HG03378 (cell line): ENCODE data around the gene TLE4.

Experiments
- ATAC-seq: cut with Tn5 transposase; IDR thresholded peaks from one replicate; pipeline ENCODE4 v1.9.1; 2021; ENCODE audit warnings: mild to moderate bottlenecking, moderate library complexity; ENCODE audit not compliant: unreplicated experiment

Gene TLE4

GRCh38 chr9:79660615-79661014 is 88.8 kb downstream of the TLE4 start:
- ATAC-seq, result no peak

- ATAC-seq, result no peak
Observed at GRCh38 chr9:79661279-79661678, 89.5 kb downstream of the TLE4 start.

- ATAC-seq, result no peak
Observed at GRCh38 chr9:79661886-79662536, 90.2 kb downstream of the TLE4 start.

- ATAC-seq, result no peak
Observed at GRCh38 chr9:79662537-79662956, 90.8 kb downstream of the TLE4 start.

GRCh38 chr9:79663300-79663699 is 91.5 kb downstream of the TLE4 start:
- ATAC-seq, result no peak

DNA sequence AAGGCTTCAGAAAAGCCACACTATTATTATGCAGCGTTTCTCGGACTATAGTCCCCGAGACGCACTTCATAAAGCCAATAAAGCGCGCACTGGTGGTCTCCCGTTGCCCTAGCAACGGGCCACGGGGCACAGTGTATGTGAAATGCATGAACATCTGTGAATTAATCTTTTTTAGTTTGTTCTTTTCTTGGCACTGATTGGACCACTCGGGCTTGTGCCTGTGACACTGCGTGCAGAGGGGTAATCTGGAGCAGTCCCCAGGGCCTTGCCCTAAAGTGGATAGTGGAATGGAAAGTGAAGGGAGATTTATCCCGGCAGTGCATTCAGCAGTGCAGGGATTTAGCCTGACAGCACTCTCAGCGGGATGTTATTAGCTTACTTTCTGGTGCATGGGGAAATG is 92.1 kb downstream of the TLE4 start:
- no peak for ATAC-seq

GRCh38 chr9:79664375-79664831 is 92.6 kb downstream of the TLE4 start:
- ATAC-seq, result no peak

DNA sequence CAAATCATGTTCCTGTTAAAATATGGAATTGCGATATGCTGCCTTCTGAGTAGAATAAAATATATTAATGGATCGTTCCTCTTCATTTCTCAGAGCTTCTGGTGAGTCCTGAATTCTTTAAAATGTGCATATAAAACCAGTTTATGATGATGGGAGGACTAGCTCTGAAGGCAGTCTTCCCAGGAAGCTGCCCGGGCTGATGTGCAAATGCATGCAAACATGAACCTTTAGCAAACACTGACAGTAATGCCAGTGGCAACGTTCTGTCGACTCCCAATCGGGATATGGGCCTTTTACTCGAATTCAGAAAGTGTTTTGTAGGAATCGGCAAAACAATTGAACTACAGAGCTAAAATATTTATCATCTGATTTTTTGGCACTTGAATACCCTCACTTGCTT is 93.6 kb downstream of the TLE4 start:
- no peak for ATAC-seq

DNA sequence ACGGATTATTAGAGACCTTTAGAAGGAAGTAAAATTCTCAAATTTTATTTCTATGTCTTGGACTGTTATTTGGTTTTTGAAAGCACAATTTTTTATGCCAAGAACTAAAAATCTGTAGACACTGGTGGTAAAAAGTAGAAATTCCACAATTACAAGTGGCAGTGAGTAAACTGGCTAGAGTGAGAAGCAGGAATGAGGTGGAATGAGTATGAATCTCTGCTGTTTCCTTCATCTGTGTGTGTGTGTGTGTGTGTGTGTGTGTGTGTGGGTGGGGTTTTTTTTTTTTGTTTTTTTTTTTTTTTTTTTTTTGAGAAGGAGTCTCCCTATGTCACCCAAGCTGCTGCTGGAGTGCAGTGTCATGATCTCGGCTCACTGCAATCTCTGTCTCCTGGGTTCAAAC is 94.2 kb downstream of the TLE4 start:
- no peak for ATAC-seq

- ATAC-seq, result no peak
Observed at GRCh38 chr9:79667120-79667519, 95.4 kb downstream of the TLE4 start.

- no peak for ATAC-seq
Observed at GRCh38 chr9:79667817-79668436, 96.2 kb downstream of the TLE4 start.

- ATAC-seq, result no peak
Observed at GRCh38 chr9:79668956-79669355, 97.2 kb downstream of the TLE4 start.

- no peak for ATAC-seq
Observed at GRCh38 chr9:79670269-79670961, 98.7 kb downstream of the TLE4 start.

DNA sequence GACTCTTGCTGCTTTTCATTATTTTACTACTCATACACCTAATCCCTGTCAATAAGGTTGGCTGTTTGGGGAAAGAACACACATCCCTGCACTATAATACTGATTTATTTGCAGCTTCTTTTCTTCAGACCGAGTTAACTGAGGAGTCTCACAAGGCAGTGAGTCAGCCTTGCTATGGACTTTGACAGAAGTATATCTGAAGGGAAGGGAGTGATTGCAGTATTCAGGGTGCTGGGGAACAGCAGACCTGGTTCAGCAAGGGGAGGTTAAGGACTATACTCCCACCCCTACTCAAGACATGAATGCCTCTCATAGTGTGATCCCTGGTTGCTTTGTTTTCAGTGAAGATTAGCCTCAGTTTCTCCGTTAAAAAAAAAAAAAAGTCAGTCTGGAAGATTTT is 99.8 kb downstream of the TLE4 start:
- ATAC-seq, result no peak

DNA sequence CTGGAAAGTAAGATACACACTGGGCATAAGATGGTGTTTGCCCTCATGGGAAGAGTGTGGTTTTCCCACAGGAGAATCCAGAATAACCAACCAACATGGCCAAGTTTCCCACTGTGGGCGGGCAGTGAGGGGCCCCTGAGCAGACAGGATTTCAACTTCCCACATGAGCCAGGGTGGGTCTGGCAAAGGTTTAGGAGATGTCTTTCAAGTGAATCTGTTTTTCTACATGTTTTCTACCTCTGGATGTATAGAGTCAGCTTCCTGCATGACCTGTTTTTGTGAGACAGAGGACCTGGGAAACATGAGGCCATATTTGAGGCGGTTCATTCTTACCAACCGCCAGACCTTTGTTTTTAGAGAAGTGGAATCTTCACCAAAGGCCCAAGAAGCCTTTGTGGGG is 100.5 kb downstream of the TLE4 start:
- no peak for ATAC-seq

GRCh38 chr9:79672891-79673290 is 101.1 kb downstream of the TLE4 start:
- no peak for ATAC-seq

DNA sequence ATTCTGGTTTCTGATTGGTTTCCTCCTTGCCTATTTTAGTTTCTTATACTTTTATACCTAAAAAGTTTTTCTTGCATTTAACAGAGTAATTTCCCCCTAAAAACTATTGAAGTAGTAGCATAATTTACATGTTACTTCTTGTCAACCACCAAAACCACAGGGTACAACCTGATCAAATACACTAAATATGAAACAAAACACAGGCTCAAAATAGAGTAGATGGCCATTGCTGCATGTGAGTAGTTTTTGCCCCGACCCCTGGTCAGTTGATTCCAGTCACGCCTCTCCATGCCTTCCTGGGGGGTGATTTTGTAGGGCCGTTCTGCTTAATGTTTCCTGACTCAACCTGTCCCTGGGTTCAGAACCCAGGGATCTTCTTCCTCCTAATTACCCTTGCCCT is 101.8 kb downstream of the TLE4 start:
- peak; percentile 89 for ATAC-seq

- peak; percentile 43 for ATAC-seq
Observed at GRCh38 chr9:79674052-79674777, 102.5 kb downstream of the TLE4 start.

- ATAC-seq, result no peak
Observed at GRCh38 chr9:79681576-79681975, 109.8 kb downstream of the TLE4 start.

DNA sequence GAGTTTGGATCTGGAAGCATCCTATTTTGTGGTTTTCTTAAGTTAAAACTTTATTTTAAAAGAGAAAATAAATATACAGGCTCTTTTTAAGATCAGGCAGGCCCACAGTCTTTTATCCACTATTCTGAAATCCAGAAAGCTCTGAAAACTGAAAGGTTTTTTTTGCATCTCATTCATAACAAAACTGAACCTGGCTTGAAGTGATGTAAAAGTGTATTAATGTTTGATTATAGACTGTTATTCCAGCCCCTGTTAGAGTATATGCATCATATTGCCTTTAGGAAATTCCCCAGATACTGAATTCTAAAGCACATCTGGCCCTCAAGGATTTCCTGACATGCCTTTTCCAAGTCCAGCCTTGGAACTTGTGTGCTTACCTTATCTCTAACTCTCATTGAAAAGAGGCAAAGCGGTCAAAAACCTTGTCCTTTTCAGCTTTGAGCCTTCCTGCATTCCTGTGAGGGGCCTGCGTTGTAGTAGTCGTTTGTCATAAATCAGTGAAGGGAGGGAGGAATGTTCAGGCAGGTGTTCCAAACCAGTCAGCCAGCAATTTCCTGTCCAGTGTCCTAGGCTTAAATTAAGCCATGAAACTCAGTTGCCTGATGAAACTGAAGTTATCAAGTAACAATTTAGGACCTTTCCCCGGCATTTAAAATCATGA is 110.4 kb downstream of the TLE4 start:
- ATAC-seq, result no peak

DNA sequence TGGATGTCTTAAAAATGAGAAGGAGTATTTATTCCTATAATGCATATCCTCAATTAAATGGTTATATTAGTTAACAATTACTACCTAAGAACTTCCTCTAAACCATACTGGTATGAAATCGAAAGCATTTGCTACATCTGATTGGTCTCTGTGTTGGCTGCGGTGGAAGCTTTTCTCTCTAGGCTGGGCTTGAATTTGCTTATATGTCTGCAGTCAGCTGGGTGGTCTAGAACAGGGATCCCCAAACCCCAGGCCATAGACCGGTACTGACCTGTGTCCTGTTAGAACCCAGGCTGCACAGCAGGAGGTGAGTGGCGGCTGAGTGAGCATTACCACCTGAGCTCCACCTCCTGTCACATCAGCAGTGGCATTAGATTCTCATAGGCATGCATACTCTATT is 112.3 kb downstream of the TLE4 start:
- no peak for ATAC-seq
